ENCODE measurements around the gene NCOA3.
A peak's percentile ranks its signal among the peaks of the same experiment; 100 is the strongest.
"Not testable (repeated sequence)": the region's sequence is repeated elsewhere in the genome, so short reads cannot be mapped to it uniquely, and the experiment has no call there.

NCOA3 gene

DNA sequence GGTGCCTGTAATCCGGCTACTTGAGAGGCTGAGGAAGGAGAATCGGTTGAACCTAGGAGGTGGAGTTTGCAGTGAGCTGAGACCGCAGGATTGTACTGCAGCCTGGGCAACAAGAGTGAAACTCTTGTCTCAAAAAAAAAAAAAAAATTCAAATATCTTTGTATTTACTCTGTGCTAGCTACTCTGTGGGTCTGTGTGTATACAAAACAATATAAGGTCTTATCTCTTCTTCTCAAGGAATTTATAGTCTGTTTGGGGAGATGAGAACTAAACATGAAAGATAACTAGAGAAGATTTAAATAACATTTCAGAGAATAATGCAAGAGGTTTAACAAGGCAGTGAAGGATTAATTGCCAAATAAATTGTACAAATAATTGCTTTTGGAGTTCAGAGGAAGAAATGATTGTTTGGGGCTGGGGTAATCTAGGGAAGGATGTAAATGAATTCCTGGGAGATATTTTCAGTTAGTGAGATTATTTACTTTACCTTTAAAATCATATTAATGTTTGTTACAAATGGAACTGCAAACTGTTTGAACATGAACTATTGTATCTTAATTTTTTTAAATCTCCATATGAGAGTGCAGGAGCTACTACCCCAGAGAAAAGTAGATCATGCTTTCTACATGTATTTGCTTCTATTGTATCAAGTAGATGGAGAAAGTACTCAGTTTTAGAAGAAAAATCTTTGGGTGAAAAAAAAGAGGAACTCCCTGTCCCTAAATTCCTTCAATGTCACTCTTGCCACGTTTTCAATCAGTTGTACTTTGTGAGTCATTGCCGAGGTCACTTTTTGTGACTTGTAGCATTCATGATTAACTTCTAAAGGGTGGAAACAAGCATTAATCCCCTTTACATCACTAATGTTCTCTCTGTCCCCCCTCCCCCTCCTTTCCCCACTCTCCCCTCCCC lies 39.0 kb downstream of the NCOA3 start:
- DNase-seq = peak; percentile 39 to 62

DNA sequence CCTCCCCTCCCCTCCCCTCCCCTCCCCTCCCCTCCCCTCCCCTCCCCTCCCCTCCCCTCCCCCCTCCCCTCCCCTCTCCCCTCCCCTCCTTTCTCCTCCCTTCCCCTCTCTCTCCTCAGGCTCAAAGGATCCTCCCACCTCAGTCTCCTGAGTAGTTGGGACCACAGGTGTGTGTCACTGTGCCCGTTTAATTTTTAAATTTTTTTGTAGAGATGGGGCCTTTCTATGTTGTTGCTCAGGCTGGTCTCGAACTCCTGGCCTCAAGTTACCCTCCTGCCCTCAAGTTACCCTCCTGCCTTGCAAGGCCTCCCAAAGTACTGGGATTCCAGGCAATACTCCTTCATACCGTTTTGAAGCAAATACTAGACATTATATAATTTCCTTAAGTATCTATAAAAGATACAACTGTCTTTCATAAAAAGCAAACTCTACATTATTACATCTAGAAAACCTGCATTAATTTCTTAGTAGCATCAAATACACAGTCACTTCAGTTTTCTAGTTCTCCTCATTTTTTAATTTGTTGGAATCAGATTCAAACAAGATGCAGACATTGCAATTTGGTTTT lies 39.8 kb downstream of the NCOA3 start:
- no peak for DNase-seq

DNA sequence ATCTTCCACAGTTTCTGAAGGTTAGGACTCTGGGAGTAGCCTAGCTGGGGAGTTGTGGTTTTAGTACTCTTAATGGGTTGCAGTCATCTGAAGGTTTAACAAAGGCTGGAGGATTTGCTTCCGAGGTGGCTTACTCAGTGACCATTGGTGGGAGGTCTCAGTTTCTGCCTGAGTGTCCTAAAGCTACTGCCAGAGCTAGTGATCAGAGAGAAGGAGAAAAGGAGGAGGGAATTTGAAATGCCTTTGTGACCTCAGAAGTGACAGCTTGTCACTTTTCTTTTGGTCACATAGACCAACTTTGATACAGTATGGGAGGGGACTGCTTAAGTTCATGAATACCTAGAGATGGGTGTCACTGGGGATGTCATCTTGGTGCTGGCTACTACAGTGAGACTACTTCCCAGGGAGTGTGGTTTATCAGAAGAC lies 41.3 kb downstream of the NCOA3 start:
- DNase-seq = no peak

DNA sequence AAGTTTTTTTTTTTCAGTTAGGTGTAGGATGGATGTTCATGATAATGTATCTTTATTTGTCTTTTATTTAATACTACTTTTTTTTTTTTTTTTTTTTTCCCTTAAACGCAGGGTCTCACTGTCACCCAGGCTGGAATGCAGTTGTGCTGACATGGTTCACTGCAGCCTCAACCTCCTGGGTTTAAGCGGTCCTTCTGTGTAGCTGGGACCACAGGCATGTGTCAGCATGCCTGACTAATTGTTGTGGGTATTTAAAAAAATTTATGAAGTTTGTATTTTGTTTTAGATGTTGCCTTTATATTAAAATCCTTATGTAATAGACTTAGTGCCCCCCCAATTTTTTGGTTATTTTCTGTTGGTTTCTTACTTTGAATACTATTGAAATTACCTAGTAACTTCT lies 42.6 kb downstream of the NCOA3 start:
- DNase-seq = no peak

DNA sequence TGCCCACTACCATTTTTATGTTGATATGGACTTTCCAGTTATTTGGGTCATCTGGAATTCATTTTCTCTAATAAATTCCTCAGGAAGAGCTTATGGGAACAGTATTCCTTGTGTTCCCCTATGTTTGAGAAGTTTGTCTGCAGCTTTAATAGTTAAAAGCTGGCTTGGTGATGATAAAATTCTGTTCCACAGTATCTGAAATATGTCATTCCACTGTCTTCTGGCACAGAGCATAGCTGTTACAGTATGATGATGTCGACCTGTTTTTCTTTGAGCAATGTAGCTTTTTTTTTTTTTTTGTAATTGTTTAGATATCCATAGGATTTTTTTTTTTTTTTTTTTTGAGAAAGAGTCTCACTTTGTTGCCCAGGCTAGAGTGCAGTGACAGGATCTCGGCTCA lies 43.2 kb downstream of the NCOA3 start:
- DNase-seq = no peak

DNA sequence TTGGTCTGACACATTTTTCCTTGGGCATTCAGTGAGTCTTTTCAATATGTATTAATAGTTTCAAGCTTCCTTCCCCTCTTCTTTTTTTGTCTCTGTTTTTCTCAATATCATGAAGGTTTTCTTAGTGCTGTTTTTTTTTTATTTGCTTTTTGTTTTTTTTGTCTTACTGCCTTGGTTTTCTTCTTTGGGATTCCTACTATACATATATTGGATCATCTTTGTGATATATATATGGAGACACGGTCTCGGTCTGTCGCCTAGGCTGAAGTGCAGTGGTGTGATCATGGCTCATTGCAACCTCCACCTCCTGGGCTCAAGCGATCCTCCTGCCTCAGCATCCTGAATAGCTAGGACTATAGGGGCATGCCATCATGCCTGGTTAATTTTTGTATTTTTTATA lies 43.8 kb downstream of the NCOA3 start:
- DNase-seq = no peak

DNA sequence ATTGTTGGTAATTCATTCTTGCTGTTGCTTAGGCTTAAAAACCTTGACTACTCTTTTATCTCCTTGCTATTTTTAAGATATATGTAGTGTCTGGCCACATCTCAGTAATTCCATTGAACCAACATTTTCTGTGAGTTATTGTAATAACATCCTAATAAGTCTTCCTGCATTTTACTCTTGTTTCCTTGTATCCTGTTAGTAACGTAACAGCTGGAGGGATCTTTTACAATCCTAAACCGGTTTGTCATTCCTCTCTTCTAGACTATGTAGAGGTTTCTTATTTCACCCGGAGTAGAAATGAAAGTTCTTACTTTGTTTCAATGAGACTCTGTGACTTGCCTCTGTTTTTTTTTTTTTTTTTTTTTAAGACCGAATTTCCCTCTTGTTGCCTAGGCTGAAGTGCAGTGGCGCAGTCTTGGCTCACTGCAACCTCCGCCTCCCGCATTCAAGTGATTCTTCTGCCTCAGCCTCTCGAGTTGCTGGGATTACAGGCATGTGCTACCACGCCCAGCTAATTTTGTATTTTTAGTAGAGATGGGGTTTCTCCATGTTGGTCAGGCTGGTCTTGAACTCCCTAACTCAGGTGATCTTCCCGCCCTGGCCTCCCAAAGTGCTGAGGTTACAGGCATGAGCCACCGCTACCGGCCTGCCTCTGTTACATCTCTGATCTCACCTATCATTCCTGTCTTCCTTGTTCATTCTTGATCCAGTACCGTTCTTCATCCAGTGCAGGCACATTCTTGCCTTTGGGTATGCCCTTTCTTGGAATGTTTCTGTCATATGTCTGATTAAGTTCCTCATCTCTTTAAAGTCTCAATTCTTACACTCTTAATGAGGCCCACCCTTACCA lies 44.7 kb downstream of the NCOA3 start:
- no peak for DNase-seq

DNA sequence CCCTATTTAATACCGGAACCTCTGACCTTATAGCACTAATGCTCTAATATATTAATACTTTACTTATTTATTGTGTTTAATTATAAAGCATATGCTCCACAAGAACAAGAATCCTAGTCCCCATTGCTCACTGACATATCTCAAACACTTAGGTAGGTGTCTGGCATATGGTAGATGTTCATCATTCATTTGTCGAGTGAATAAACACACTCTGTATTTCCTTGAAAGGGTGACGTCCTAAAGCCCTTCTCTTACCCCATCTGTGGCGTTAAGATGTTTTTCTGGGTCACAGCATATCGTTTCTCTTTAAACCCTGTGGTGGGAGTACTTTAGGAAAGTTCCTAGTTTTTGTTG lies 45.3 kb downstream of the NCOA3 start:
- DNase-seq = no peak

DNA sequence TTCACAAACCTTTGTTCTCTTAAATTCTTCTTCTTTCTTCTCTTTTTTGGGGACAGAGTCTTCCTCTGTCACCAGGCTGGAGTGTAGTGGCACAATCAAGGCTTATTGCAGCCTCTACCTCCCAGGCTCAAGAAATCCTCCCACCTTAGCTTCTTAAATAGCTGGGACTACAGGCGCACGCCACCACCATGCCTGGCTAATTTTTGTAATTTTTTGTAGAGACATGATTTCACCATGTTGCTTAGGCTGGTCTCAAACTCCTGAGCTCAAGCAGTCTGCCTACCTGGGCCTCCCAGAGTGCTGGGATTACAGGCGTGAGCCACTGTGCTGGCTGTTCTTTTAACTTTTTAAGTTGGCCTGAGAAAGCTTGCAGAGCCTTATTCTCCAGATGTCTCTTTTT lies 48.0 kb downstream of the NCOA3 start:
- DNase-seq = no peak

DNA sequence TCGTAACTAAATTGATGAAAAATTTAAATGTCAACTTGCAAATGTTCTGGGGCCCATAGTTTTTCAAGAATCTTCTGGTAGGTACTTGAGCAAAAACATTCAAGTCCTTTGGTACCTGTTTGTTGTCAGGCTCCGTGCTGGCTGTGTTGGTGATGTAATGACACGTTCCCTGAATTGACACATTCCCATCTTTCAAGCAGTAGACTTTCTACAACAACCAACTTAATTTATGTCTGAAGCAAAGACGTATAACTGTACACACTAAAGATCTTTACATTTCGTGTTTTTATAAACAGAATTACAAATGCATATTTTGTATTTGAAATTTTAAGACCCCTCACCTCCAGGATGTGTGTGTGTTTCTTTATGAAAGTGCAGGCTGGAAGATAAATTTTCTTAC lies 49.5 kb downstream of the NCOA3 start:
- no peak for DNase-seq

DNA sequence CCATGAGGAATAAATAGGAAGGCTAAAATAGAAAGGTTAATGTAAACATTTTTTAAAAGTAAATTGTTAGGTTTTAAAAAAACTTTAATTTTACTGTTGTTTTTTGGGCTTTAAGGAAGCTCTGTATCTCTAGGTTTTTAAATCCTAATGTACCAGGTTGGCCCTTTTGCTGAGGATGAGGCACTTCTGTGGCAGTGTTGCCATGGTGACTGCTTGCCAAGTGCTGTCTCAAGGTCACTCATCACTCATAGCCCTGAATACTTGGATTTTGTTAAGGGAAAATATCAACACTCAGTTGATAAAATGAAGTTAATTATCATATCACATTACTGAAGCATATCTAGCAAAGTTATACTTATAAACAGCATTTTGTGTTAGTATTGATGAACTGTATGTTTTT lies 50.2 kb downstream of the NCOA3 start:
- DNase-seq = no peak

DNA sequence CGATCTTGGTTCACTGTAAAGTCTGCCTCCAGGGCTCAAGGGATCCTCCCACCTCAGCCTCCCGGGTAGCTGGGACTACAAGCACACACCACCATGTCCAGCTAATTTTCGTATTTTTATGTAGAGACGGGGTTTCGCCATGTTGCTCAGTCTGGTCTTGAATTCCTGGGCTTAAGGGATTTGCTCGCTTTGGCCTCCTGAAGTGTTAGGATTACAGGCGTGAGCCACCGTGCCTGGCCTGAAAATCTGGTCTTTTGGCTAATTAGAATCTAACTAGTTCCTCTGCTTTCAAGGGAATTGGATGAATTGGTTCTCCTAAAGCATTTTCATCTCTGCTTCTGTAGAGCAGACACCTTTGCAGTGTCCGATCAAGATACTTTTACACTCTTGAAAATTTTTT lies 51.3 kb downstream of the NCOA3 start:
- no peak for DNase-seq

DNA sequence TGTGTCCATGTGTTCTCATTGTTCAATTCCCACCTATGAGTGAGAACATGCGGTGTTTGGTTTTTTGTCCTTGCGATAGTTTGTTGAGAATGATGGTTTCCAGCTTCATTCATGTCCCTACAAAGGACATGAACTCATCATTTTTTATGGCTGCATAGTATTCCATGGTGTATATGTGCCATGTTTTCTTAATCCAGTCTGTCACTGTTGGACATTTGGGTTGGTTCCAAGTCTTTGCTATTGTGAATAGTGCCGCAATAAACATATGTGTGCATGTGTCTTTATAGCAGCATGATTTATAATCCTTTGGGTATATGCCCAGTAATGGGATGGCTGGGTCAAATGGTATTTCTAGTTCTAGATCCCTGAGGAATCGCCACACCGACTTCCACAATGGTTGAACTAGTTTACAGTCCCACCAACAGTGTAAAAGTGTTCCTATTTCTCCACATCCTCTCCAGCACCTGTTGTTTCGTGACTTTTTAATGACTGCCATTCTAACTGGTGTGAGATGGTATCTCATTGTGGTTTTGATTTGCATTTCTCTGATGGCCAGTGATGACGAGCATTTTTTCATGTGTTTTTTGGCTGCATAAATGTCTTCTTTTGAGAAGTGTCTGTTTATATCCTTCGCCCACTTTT lies 52.0 kb downstream of the NCOA3 start:
- not testable (repeated sequence) for DNase-seq

DNA sequence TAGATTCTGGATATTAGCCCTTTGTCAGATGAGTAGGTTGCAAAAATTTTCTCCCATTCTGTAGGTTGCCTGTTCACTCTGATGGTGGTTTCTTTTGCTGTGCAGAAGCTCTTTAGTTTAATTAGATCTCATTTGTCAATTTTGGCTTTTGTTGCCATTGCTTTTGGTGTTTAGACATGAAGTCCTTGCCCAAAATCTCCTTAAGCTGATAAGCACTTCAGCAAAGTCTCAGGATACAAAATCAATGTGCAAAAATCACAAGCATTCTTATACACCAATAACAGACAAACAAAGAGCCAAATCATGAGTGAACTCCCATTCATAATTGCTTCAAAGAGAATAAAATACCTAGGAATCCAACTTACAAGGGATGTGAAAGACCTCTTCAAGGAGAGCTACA lies 52.6 kb downstream of the NCOA3 start:
- not testable (repeated sequence) for DNase-seq

DNA sequence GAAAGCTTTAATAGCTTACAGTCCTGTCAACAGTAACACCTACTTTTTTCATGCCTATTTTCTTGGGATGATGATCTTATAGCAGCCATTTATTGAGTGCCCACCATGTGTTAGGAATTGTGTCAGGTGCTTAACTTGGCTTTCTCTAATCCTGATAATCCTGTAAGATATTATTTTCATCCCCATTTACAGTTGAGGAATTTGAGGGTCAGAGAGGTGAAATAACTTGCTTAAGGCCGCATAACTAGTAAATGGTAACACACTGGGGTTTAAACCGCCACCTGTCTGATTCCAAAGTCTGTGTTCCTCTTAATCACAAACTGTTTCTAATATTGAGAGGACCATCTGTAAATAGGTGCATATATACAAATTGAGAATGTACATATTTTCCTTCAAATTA lies 55.5 kb downstream of the NCOA3 start:
- DNase-seq = no peak

DNA sequence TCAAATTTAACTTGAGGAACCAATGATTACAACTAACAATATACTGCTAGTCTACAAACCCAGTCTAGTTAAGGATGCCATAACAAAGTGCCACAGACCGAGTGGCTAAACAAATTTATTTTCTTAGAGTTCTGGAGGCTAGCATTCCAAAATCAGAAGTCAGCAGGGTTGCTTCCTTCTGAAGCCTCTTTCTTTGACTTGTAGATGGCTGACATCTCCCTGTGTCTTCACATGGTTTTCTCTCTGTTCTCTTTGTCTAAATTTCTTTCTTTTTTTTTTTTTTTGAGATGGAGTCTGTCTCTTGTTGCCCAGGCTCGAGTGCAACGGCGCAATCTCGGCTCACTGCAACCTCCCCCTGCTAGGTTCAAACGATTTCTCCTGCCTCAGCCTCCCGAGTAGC lies 56.1 kb downstream of the NCOA3 start:
- DNase-seq = no peak

DNA sequence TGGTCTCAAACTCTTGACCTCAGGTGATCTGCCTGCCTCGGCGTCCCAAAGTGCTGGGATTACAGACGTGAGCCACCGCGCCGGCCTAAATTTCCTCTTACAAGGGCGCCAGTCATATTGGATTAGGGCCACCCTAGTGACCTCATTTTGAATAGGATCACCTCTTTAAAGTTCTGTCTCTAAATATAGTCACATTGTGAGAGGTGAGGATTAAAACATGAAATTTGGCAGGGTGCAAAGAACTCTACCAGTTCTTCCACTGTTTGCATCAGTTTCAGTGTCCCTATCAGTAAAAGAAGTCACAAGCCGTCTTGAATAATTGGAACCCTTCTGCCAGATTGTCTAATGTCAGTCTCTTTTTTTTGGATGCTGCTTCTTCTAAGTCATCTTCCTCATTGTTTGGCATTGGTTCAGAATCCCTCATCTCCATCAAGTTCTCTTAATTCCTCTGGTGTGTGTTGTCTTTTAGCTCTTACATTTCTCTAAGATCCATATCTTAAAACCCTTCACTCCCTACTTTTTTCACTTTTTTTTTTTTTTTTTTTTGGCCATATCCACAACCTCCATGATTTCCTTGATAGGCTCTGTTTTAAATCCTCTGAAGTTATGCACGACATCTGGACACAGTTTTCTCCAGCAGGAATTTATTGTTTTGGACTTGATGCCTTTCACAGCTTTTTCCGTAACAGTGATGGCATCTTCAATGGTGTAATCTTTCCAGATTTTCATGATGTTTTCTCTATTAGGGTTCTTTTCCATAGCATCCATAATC lies 56.8 kb downstream of the NCOA3 start:
- DNase-seq = no peak

DNA sequence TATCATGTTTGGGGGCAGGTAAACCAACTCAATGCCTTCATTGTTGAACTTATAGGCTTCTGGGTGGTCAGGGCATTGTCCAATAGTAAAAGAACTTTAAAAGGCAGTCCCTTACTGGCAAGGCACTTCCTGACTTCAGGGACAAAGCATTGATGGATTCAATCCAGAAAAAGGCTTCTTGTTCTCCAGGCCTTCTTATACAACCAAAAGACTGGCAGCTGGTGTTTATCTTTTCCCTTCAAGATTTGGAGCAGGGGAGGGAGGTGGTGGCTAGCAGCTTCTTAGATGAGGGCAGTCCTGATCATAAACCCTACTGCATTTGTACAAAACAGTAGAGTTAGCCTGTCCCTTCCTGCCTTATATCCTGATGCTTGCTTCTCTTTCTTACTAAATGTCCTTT lies 57.5 kb downstream of the NCOA3 start:
- DNase-seq = no peak

DNA sequence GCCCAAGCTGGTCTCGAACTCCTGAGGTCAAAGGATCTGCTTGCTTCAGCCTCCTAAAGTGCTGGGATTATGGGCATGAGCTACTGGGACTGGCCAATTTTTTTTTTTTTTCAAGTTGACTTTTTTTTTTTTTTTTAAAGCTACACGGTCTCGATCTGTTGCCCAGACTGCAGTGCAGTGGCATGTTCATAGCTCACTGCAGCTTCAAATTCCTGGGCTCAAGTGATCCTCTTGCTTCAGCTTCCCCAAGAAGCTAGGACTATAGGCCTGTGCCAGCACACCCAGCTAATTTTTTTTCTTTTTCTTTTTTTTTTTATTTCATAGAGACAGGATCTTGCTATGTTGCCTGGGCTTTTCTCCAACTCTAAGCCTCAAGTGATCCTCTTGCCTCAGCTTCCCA lies 59.5 kb downstream of the NCOA3 start:
- DNase-seq = no peak

DNA sequence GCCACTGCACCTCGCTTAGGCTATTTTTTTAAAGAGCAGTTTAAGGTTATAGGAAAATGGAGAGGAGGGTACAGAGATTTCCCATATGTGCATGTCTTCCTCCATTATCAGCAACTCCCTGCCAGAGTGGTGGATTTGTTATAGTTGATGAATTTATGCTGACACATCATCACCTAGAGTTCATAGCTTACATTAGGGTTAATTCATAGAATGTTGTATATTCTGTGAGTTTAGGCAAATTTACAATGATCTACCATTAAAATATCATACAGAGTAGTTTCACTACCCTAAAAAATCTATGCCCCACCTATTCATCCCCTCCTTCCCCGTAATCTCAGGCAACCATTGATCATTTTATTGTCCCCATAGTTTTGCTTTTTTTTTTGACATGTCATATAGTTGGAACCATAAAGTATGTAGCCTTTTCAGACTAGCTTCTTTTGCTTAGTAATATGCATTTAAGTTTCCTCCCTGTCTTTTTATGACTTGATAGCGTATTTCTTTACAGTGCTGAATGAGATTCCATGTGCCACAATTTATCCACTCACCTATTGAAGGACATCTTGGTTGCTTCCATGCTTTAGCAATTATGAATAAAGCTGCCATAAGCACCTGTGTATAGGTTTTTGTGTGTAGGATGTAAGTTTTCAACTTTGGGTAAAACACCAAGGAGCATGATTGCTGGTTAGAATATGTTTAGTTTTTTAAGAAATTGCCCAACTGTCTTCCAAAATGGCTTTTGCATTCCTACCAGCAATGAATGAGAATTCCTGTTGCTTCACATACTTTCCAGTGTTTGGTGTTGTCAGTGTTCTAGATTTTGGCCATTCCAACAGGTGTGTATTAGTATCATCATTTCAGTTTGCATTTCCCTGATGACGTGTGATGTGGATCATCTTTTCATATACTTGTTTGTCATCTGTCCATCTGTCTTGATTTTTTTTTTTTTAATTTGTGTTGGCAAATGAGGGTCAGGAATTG lies 60.2 kb downstream of the NCOA3 start:
- no peak for DNase-seq

DNA sequence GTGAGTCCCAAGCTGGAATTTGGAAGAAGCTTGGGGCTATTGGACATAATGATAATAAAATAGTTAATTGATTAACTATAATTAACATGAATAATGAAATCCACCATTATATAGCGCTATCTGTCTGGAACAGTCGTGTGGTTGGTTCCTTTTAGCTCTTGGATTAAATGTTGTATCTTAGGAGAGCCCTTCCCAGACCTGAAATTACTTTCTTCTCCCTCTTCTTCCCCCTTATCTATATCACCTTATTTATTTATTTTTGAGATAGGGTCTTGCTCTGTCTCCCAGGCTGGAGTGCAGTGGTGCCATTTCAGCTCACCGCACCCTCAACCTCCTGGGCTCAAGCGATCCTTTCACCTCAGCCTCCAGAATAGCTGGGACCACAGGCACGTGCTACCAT lies 64.6 kb downstream of the NCOA3 start:
- DNase-seq = no peak
